ENCODE results near the gene KIDINS220.

GRCh38 chr2:8732601-8733000, 104.8 kb downstream of the KIDINS220 start:
- TF ChIP-seq, protein P1, sequence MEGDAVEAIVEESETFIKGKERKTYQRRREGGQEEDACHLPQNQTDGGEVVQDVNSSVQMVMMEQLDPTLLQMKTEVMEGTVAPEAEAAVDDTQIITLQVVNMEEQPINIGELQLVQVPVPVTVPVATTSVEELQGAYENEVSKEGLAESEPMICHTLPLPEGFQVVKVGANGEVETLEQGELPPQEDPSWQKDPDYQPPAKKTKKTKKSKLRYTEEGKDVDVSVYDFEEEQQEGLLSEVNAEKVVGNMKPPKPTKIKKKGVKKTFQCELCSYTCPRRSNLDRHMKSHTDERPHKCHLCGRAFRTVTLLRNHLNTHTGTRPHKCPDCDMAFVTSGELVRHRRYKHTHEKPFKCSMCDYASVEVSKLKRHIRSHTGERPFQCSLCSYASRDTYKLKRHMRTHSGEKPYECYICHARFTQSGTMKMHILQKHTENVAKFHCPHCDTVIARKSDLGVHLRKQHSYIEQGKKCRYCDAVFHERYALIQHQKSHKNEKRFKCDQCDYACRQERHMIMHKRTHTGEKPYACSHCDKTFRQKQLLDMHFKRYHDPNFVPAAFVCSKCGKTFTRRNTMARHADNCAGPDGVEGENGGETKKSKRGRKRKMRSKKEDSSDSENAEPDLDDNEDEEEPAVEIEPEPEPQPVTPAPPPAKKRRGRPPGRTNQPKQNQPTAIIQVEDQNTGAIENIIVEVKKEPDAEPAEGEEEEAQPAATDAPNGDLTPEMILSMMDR (IDR thresholded peaks at IDR 0.05; ENCODE audit: poor library complexity, severe bottlenecking), result no peak
- TF ChIP-seq, protein P2, sequence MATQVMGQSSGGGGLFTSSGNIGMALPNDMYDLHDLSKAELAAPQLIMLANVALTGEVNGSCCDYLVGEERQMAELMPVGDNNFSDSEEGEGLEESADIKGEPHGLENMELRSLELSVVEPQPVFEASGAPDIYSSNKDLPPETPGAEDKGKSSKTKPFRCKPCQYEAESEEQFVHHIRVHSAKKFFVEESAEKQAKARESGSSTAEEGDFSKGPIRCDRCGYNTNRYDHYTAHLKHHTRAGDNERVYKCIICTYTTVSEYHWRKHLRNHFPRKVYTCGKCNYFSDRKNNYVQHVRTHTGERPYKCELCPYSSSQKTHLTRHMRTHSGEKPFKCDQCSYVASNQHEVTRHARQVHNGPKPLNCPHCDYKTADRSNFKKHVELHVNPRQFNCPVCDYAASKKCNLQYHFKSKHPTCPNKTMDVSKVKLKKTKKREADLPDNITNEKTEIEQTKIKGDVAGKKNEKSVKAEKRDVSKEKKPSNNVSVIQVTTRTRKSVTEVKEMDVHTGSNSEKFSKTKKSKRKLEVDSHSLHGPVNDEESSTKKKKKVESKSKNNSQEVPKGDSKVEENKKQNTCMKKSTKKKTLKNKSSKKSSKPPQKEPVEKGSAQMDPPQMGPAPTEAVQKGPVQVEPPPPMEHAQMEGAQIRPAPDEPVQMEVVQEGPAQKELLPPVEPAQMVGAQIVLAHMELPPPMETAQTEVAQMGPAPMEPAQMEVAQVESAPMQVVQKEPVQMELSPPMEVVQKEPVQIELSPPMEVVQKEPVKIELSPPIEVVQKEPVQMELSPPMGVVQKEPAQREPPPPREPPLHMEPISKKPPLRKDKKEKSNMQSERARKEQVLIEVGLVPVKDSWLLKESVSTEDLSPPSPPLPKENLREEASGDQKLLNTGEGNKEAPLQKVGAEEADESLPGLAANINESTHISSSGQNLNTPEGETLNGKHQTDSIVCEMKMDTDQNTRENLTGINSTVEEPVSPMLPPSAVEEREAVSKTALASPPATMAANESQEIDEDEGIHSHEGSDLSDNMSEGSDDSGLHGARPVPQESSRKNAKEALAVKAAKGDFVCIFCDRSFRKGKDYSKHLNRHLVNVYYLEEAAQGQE (IDR thresholded peaks at IDR 0.05; ENCODE audit: borderline replicate concordance), result no peak
- TF ChIP-seq EP300 (conservative IDR thresholded peaks at IDR 0.05; ENCODE audit: poor library complexity, severe bottlenecking), result no peak
- no peak for TF ChIP-seq RAD21 (conservative IDR thresholded peaks at IDR 0.05)
- no peak for TF ChIP-seq SMC3 (conservative IDR thresholded peaks at IDR 0.05; ENCODE audit: poor library complexity)
